Measurements from ENCODE around the gene MT2A.
"Not testable (repeated sequence)": the region's sequence is repeated elsewhere in the genome, so short reads cannot be mapped to it uniquely, and the experiment has no call there.

The MT2A gene

DNA sequence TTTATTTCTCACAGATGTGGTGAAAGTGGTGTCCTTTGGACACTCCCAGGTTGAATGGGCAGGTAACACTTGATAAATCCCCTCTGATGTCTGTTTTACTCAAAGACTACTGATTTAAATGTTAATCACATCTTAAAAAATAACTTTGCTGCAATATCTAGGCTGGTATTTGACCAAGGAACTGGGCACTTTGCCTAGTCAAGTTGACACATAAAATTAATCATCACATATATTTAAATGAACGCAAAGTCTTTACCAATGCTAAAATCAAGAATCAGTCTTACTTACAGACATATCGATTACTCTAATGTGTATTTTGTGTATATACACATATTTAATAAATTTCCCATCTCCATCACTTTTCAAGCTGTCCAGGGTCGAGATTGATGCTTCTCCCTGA lies 7.0 kb downstream of the MT2A start:
- peak overlapping the region; percentile 75 for H3K27ac ChIP-seq
- ChIA-PET POLR2A (ENCODE audit: low non-redundant PET) (interaction anchor here (0.6 kb wide), 1 partner anchor 12 kb away, joined by 3 read pairs; no protein-coding TSS in a partner anchor), CTCF (no interaction called here)
- TF ChIP-seq, protein P1, sequence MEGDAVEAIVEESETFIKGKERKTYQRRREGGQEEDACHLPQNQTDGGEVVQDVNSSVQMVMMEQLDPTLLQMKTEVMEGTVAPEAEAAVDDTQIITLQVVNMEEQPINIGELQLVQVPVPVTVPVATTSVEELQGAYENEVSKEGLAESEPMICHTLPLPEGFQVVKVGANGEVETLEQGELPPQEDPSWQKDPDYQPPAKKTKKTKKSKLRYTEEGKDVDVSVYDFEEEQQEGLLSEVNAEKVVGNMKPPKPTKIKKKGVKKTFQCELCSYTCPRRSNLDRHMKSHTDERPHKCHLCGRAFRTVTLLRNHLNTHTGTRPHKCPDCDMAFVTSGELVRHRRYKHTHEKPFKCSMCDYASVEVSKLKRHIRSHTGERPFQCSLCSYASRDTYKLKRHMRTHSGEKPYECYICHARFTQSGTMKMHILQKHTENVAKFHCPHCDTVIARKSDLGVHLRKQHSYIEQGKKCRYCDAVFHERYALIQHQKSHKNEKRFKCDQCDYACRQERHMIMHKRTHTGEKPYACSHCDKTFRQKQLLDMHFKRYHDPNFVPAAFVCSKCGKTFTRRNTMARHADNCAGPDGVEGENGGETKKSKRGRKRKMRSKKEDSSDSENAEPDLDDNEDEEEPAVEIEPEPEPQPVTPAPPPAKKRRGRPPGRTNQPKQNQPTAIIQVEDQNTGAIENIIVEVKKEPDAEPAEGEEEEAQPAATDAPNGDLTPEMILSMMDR (conservative IDR thresholded peaks at IDR 0.05; ENCODE audit: low read depth), result no peak
- no peak for DNase-seq (ENCODE audit: low spot score)

DNA sequence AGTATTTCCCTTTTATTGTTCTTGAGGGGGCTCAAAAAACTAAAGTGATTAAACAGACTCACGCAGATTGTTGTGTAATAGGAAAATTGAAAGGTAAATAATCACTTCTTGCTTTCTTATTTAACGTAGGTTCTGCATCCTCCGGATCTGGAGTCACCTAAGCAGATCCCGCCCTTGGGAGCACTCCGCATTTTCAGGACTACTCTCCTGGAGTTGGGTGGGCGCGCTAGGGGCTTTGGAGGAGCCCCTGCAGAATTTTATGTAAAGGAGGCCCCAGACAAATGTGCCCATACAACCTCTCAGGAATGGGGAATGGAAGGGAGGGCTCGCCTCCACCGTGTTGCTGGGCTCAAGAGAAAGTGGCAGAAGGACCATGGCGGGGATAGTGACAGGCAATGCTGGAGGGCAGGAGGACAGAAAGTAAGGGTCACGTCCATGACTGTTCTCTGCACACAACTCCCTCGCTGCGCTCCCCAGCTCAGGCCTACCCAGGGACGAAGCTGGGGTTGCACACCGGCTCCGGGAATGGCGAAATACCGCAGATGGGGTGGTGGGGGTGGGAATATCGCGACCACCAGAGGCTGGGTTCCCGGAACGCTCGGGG lies 8.3 kb downstream of the MT2A start:
- TF ChIP-seq, protein P1 (conservative IDR thresholded peaks at IDR 0.05; ENCODE audit: low read depth), result no peak
- CTCF ChIA-PET, result no interaction called here
- H3K27ac ChIP-seq, result 0 out of 2 replicates have a peak overlapping the region, but pooled peaks have one; percentile 26
- DNase-seq (ENCODE audit: low spot score), result no peak
- POLR2A ChIA-PET (ENCODE audit: low non-redundant PET), result interaction anchor here (1.0 kb wide), 1 partner anchor 8 kb away, joined by 3 read pairs; the partner anchor contains the start of gene MT2A

DNA sequence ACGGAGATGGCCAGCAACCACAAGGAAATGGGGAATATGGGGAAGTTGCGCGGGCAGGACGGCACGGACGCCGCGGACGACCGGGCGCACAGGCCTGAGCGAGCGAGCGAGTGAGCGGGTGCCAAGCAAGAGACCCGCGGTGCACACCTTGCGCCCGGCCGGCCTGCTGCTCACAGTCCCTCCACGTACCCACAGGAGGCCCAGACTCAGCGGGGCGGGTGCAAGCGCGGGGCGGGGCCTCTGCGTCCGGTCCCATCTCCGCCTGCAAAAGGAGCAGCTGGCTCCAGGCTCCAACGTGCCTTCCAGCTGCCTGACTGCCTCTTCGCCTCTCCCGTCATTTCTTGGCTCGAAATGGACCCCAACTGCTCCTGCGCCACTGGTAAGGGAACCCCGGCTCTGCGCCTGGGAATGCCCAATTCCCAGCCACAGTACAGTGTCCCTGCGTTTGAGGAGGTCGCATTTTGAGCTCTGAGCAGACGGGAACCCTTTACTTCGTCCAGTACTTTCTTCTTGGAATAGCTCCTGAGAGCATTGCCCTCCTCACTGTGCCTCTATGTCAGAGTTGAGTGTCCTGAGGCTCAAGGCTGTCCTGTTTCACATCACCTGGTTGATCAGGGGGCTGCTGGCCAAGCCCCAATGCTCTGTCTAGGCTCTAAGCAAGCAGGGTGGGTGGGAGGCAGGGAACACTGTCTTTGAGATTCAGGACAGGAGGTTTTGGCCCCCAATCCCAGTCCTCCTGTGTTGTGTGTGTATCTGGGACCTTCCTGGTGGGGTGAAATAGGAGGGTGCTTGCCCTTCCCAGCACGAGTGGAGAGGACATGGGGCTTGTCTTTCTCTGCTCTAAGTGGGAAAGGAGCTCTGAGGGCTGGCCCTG lies 9.1 kb downstream of the MT2A start:
- TF ChIP-seq, protein P1 (conservative IDR thresholded peaks at IDR 0.05; ENCODE audit: low read depth), result no peak
- ChIA-PET POLR2A (ENCODE audit: low non-redundant PET) (interaction anchor here (1.0 kb wide), 1 partner anchor 9 kb away, joined by 3 read pairs; the partner anchor contains the start of gene MT2A), CTCF (no interaction called here)
- H3K27ac ChIP-seq, result peak overlapping the region; percentile 26; the same call in 1 of the 2 replicates
- DNase-seq (ENCODE audit: low spot score), result no peak

DNA sequence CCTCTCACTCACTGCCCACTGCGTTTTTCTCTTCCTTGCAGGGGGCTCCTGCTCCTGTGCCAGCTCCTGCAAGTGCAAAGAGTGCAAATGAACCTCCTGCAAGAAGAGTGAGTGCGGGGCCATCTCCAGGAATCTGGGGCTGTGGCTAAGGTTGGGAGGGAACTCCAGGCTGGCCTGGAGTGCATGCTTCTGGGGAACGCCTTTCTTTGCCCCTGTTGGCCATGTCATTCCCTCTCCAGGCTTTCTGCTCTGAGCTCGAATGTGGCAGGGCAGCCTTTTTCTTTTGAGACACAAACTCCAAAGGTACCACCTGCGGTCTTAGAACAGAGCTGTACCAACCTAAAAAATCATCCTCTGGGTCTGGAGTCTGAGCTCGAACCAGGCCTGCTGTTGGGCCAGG lies 9.8 kb downstream of the MT2A start:
- H3K27ac ChIP-seq, result peak overlapping the region; percentile 26; the same call in 1 of the 2 replicates

DNA sequence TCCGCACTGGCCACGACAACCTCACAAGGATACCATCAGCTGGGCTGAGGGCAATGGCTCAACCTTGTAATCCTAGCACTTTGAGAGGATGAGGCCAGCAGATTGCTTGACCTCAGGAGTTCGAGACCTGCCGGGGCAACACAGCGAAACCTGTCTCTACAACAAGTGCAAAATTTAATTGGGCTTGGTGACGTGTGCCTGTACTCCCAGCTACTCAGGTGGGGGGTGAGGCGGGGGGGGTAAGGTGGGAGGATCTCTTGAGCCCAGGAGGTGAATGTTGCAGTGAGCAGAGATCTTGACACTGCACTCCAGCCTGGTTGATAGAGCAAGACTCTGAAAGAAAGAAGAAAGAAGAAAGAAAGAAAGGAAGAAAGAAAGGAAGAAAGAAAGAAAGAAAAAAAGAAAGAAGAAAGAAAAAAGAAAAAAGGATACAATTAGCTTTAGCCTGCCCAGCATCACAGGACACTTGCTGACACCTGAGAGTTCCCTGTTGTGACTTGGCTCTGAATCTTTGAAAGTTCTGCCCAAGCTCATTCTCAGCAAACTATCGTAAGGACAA lies 12.0 kb downstream of the MT2A start:
- no peak for DNase-seq (ENCODE audit: low spot score)
- ChIA-PET POLR2A (ENCODE audit: low non-redundant PET) (no interaction called here), CTCF (no interaction called here)
- TF ChIP-seq, protein P1 (conservative IDR thresholded peaks at IDR 0.05; ENCODE audit: low read depth), result no peak
- H3K27ac ChIP-seq, result no peak overlapping the region

More for the DNA sequence above, 9.8 kb downstream of the MT2A start:
- POLR2A ChIA-PET (ENCODE audit: low non-redundant PET), result no interaction called here
- no peak for DNase-seq (ENCODE audit: low spot score)
- CTCF ChIA-PET, result interaction anchor here (1.1 kb wide), 1 partner anchor 26 kb away, joined by 3 read pairs; no protein-coding TSS in a partner anchor
- TF ChIP-seq, protein P1 (conservative IDR thresholded peaks at IDR 0.05; ENCODE audit: low read depth), result no peak

DNA sequence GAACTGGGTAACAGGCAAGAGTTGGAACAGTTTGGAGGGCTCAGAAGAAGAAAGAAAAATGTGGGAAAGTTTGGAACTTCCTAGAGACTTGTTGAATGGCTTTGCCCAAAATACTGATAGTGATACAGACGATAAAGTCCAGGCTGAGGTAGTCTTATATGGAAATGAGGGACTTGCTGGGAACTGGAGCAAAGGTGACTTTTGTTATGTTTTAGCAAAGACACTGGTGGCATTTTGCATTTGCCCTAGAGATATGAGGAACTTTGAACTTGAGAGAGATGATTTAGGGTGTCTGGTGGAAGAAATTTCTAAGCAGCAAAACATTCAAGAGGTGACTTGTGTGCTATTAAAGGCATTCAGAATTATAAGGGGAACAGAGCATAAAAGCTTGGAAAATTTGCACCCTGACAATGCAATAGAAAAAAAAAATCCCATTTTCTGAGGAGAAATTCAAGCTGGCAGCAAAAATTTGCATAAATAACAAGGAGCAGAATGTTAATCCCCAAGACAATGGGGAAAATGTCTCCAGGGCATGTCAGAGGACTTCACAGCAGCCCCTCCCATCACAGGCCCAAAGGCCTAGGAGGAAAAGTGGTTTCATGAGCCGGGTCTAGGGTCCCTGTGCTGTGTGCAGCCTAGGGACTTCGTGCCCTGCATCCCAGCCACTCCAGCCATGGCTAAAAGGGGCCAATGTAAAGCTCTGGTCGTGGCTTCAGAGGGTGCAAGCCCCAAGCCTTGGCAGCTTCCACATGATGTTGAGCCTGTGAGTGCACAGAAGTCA lies 13.5 kb downstream of the MT2A start:
- H3K27ac ChIP-seq; POLR2A ChIA-PET (ENCODE audit: low non-redundant PET); DNase-seq (ENCODE audit: low spot score): not testable (repeated sequence)
- CTCF ChIA-PET, result interaction anchor here (0.7 to 0.9 kb wide), 2 partner anchors 56 to 91 kb away, joined by 3 read pairs; no protein-coding TSS in a partner anchor

DNA sequence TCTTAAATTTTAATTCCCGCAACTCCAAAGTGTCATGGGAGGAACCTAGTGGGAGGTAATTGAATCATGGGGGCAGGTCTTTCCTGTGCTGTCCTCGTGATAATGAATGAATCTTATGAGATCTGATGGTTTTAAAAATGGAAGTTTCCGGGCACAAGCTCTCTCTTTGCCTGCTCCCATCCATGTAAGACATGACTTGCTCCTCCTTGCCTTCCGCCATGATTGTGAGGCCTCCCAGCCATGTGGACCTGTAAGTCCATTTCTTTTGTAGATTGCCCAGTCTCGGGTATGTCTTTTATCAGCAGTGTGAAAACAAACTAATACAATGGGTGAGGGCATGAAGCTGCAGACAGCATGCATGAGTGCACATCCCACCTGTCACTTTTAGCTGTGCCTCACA lies 14.8 kb downstream of the MT2A start:
- not testable (repeated sequence) for DNase-seq (ENCODE audit: low spot score); H3K27ac ChIP-seq
- ChIA-PET CTCF (interaction anchor here (0.7 kb wide), 1 partner anchor 13 kb away, joined by 3 read pairs; no protein-coding TSS in a partner anchor), POLR2A (ENCODE audit: low non-redundant PET) (interaction anchor here (0.8 kb wide), 1 partner anchor 17 kb away, joined by 3 read pairs; no protein-coding TSS in a partner anchor)
